ENCODE data around the gene MOSPD2.

DNA sequence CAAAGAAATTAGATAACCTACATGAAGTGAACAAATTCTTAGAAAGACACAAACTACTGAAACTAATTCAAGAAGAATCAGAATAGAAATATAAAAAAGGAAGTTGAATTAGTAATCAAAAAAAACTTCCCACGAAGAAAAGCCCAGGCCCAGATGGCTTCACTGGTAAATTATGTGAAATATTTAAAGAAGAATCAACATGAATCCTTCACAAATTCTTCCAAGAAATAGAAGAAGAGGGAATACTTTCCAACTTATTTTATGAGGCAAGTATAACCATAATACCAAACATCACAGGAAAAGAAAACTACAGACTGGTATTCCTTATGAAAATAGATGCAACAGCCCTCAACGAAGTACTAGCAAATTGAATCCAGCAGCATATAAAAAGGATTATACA, 30.7 kb downstream of the MOSPD2 start:
- TF ChIP-seq, protein P1, sequence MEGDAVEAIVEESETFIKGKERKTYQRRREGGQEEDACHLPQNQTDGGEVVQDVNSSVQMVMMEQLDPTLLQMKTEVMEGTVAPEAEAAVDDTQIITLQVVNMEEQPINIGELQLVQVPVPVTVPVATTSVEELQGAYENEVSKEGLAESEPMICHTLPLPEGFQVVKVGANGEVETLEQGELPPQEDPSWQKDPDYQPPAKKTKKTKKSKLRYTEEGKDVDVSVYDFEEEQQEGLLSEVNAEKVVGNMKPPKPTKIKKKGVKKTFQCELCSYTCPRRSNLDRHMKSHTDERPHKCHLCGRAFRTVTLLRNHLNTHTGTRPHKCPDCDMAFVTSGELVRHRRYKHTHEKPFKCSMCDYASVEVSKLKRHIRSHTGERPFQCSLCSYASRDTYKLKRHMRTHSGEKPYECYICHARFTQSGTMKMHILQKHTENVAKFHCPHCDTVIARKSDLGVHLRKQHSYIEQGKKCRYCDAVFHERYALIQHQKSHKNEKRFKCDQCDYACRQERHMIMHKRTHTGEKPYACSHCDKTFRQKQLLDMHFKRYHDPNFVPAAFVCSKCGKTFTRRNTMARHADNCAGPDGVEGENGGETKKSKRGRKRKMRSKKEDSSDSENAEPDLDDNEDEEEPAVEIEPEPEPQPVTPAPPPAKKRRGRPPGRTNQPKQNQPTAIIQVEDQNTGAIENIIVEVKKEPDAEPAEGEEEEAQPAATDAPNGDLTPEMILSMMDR (IDR thresholded peaks at IDR 0.05): no peak
- TF ChIP-seq EP300 (IDR thresholded peaks at IDR 0.05) (no peak), POLR2A (IDR thresholded peaks at IDR 0.05) (no peak)

All from tibial nerve (tissue), 4 donors.